ENCODE measurements around the gene PACRGL.

PACRGL gene

GRCh38 chr4:20761826-20762225, 61.6 kb downstream of the PACRGL start:
- Histone ChIP-seq H3K36me3 (replicated peaks; ENCODE audit: insufficient read depth, low read length) (no peaks in the 10 kb centered on the region), H3K27ac (ENCODE audit: low read length) (no peak overlapping the region)

GRCh38 chr4:20764366-20764992, 64.2 kb downstream of the PACRGL start:
- Histone ChIP-seq H3K4me3 (ENCODE audit: low read length) (no peak overlapping the region), H3K4me1 (ENCODE audit: low read length) (no peaks in the 10 kb centered on the region), H3K79me2 (ENCODE audit: low read length) (no peaks in the 10 kb centered on the region), H3K9me3 (replicated peaks; ENCODE audit: insufficient read depth, low read length) (no peaks in the 10 kb centered on the region), H3K36me3 (replicated peaks; ENCODE audit: insufficient read depth, low read length) (no peaks in the 10 kb centered on the region), H3K4me2 (ENCODE audit: low read depth, low read length) (no peak overlapping the region), H3K27ac (ENCODE audit: low read length) (no peak overlapping the region), H3K27me3 (replicated peaks; ENCODE audit: insufficient read depth, low read length) (no peaks in the 10 kb centered on the region), H3F3A (ENCODE audit: insufficient read depth, low read length) (no peaks in the 10 kb centered on the region), H3K9ac (ENCODE audit: low read length) (no peak overlapping the region), H4K20me1 (ENCODE audit: insufficient read depth, low read length) (no peaks in the 10 kb centered on the region), H2AFZ (ENCODE audit: low read length) (no peak overlapping the region), H3K9me2 (replicated peaks; ENCODE audit: insufficient read depth, low read length) (no peaks in the 10 kb centered on the region)
- TF ChIP-seq CTCF (IDR thresholded peaks at IDR 0.05; ENCODE audit: low read length) (no peak), EZH2 (optimal IDR thresholded peaks at IDR 0.05; ENCODE audit: low read depth, low read length) (no peak), EZH2phosphoT487 (IDR thresholded peaks at IDR 0.05; ENCODE audit: low read length) (no peak)
- no peak for DNase-seq

More at GRCh38 chr4:20761826-20762225, 61.6 kb downstream of the PACRGL start:
- Histone ChIP-seq H3K4me3 (ENCODE audit: low read length) (no peak overlapping the region), H3K9me2 (replicated peaks; ENCODE audit: insufficient read depth, low read length) (no peaks in the 10 kb centered on the region), H3K4me2 (ENCODE audit: low read depth, low read length) (no peak overlapping the region), H4K20me1 (ENCODE audit: insufficient read depth, low read length) (no peaks in the 10 kb centered on the region), H3K79me2 (ENCODE audit: low read length) (no peaks in the 10 kb centered on the region), H3K9ac (ENCODE audit: low read length) (no peak overlapping the region), H3K27me3 (replicated peaks; ENCODE audit: insufficient read depth, low read length) (no peaks in the 10 kb centered on the region), H3K4me1 (ENCODE audit: low read length) (no peaks in the 10 kb centered on the region), H3K9me3 (replicated peaks; ENCODE audit: insufficient read depth, low read length) (no peaks in the 10 kb centered on the region), H2AFZ (ENCODE audit: low read length) (no peak overlapping the region), H3F3A (ENCODE audit: insufficient read depth, low read length) (no peaks in the 10 kb centered on the region)
- DNase-seq, result no peak
- TF ChIP-seq CTCF (IDR thresholded peaks at IDR 0.05; ENCODE audit: low read length), result no peak
- no peak for TF ChIP-seq EZH2 (optimal IDR thresholded peaks at IDR 0.05; ENCODE audit: low read depth, low read length)
- TF ChIP-seq EZH2phosphoT487 (IDR thresholded peaks at IDR 0.05; ENCODE audit: low read length), result no peak

GRCh38 chr4:20773144-20773997, 73.1 kb downstream of the PACRGL start:
- Histone ChIP-seq H3F3A (ENCODE audit: insufficient read depth, low read length) (no peaks in the 10 kb centered on the region), H3K27ac (ENCODE audit: low read length) (no peak overlapping the region), H3K9ac (ENCODE audit: low read length) (no peak overlapping the region), H3K4me2 (ENCODE audit: low read depth, low read length) (peak overlapping the region; percentile 31; the same call in 1 of the 2 replicates), H3K9me3 (replicated peaks; ENCODE audit: insufficient read depth, low read length) (no peaks in the 10 kb centered on the region), H3K79me2 (ENCODE audit: low read length) (no peaks in the 10 kb centered on the region), H4K20me1 (ENCODE audit: insufficient read depth, low read length) (no peaks in the 10 kb centered on the region), H3K36me3 (replicated peaks; ENCODE audit: insufficient read depth, low read length) (no peaks in the 10 kb centered on the region), H3K4me1 (ENCODE audit: low read length) (no peaks in the 10 kb centered on the region), H3K4me3 (ENCODE audit: low read length) (no peak overlapping the region), H2AFZ (ENCODE audit: low read length) (0 out of 2 replicates have a peak overlapping the region, but pooled peaks have one; percentile 39), H3K27me3 (replicated peaks; ENCODE audit: insufficient read depth, low read length) (no peaks in the 10 kb centered on the region), H3K9me2 (replicated peaks; ENCODE audit: insufficient read depth, low read length) (no peaks in the 10 kb centered on the region)
- TF ChIP-seq EZH2phosphoT487 (IDR thresholded peaks at IDR 0.05; ENCODE audit: low read length), result no peak
- peak; percentile 71 for TF ChIP-seq CTCF (IDR thresholded peaks at IDR 0.05; ENCODE audit: low read length)
- DNase-seq, result peak; percentile 63
